ENCODE results near the gene FMN2.
A peak's percentile ranks its signal among the peaks of the same experiment; 100 is the strongest.

FMN2 gene

GRCh38 chr1:240484804-240485443 lies 393.2 kb downstream of the FMN2 start:
- Mint-ChIP-seq H3K4me3 (no peak overlapping the region), H3K4me1 (no peaks in the 10 kb centered on the region), H3K9me3 (no peaks in the 10 kb centered on the region), H3K27ac (no peak overlapping the region), H3K36me3 (no peaks in the 10 kb centered on the region)
- DNase-seq (ENCODE audit: low spot score in 2 of 2) (no peak), ATAC-seq (no peak)

GRCh38 chr1:240486611-240487010 lies 394.9 kb downstream of the FMN2 start:
- no peak overlapping the region for H3K27ac Mint-ChIP-seq
- ATAC-seq (no peak), DNase-seq (ENCODE audit: low spot score in 2 of 2) (no peak)
- no peaks in the 10 kb centered on the region for H3K36me3 Mint-ChIP-seq
- no peak overlapping the region for H3K4me3 Mint-ChIP-seq
- no peaks in the 10 kb centered on the region for H3K9me3 Mint-ChIP-seq
- no peaks in the 10 kb centered on the region for H3K4me1 Mint-ChIP-seq

GRCh38 chr1:240487493-240487892 lies 395.8 kb downstream of the FMN2 start:
- H3K9me3 Mint-ChIP-seq, result peaks cover 2% of the 10 kb centered on the region
- no peaks in the 10 kb centered on the region for H3K4me1 Mint-ChIP-seq
- no peak for ATAC-seq
- H3K36me3 Mint-ChIP-seq, result no peaks in the 10 kb centered on the region
- H3K4me3 Mint-ChIP-seq, result no peak overlapping the region
- DNase-seq (ENCODE audit: low spot score in 2 of 2), result no peak
- H3K27ac Mint-ChIP-seq, result no peak overlapping the region

GRCh38 chr1:240491156-240491555 lies 399.5 kb downstream of the FMN2 start:
- H3K9me3 Mint-ChIP-seq, result peaks cover 3% of the 10 kb centered on the region
- no peaks in the 10 kb centered on the region for H3K4me1 Mint-ChIP-seq
- H3K27ac Mint-ChIP-seq, result no peak overlapping the region
- no peaks in the 10 kb centered on the region for H3K36me3 Mint-ChIP-seq
- DNase-seq (ENCODE audit: low spot score in 2 of 2) (no peak), ATAC-seq (no peak)
- H3K4me3 Mint-ChIP-seq, result no peak overlapping the region

GRCh38 chr1:240491796-240492195 lies 400.1 kb downstream of the FMN2 start:
- ATAC-seq (no peak), DNase-seq (ENCODE audit: low spot score in 2 of 2) (no peak)
- Mint-ChIP-seq H3K9me3 (peaks cover 5% of the 10 kb centered on the region), H3K36me3 (no peaks in the 10 kb centered on the region), H3K27ac (no peak overlapping the region), H3K4me1 (no peaks in the 10 kb centered on the region), H3K4me3 (peak overlapping the region; percentile 55)

GRCh38 chr1:240492832-240493440 lies 401.3 kb downstream of the FMN2 start:
- no peaks in the 10 kb centered on the region for H3K4me1 Mint-ChIP-seq
- H3K36me3 Mint-ChIP-seq, result no peaks in the 10 kb centered on the region
- H3K4me3 Mint-ChIP-seq, result peak overlapping the region; percentile 55
- DNase-seq (ENCODE audit: low spot score in 2 of 2) (peak in 1 of 2 donors; percentile 2), ATAC-seq (peak; percentile 81)
- peaks cover 5% of the 10 kb centered on the region for H3K9me3 Mint-ChIP-seq
- H3K27ac Mint-ChIP-seq, result no peak overlapping the region

- no peak for ATAC-seq
- H3K27ac Mint-ChIP-seq, result no peak overlapping the region
- no peaks in the 10 kb centered on the region for H3K4me1 Mint-ChIP-seq
These were observed 403.9 kb downstream of the FMN2 start for GRCh38 chr1:240495601-240496000.

GRCh38 chr1:240496356-240496755 lies 404.7 kb downstream of the FMN2 start:
- Mint-ChIP-seq H3K36me3 (no peaks in the 10 kb centered on the region), H3K27ac (no peak overlapping the region), H3K9me3 (peaks cover 5% of the 10 kb centered on the region), H3K4me1 (no peaks in the 10 kb centered on the region), H3K4me3 (no peak overlapping the region)
- DNase-seq (ENCODE audit: low spot score in 2 of 2) (no peak), ATAC-seq (no peak)

More at GRCh38 chr1:240495601-240496000, 403.9 kb downstream of the FMN2 start:
- no peak for DNase-seq (ENCODE audit: low spot score in 2 of 2)
- peaks cover 5% of the 10 kb centered on the region for H3K9me3 Mint-ChIP-seq
- H3K36me3 Mint-ChIP-seq, result no peaks in the 10 kb centered on the region
- no peak overlapping the region for H3K4me3 Mint-ChIP-seq

GRCh38 chr1:240496941-240497340 lies 405.3 kb downstream of the FMN2 start:
- H3K4me1 Mint-ChIP-seq, result no peaks in the 10 kb centered on the region
- DNase-seq (ENCODE audit: low spot score in 2 of 2), result no peak
- peaks cover 3% of the 10 kb centered on the region for H3K9me3 Mint-ChIP-seq
- no peaks in the 10 kb centered on the region for H3K36me3 Mint-ChIP-seq
- no peak for ATAC-seq
- no peak overlapping the region for H3K4me3 Mint-ChIP-seq
- H3K27ac Mint-ChIP-seq, result no peak overlapping the region

- Mint-ChIP-seq H3K4me3 (no peak overlapping the region), H3K9me3 (peaks cover 3% of the 10 kb centered on the region), H3K36me3 (no peaks in the 10 kb centered on the region), H3K27ac (no peak overlapping the region), H3K4me1 (no peaks in the 10 kb centered on the region)
- DNase-seq (ENCODE audit: low spot score in 2 of 2) (no peak), ATAC-seq (no peak)
These were observed 406.2 kb downstream of the FMN2 start for GRCh38 chr1:240497908-240498307.

- peaks cover 3% of the 10 kb centered on the region for H3K9me3 Mint-ChIP-seq
- DNase-seq (ENCODE audit: low spot score in 2 of 2) (no peak), ATAC-seq (no peak)
- no peak overlapping the region for H3K4me3 Mint-ChIP-seq
- no peak overlapping the region for H3K27ac Mint-ChIP-seq
- no peaks in the 10 kb centered on the region for H3K36me3 Mint-ChIP-seq
- H3K4me1 Mint-ChIP-seq, result no peaks in the 10 kb centered on the region
These were observed 406.7 kb downstream of the FMN2 start for GRCh38 chr1:240498335-240498734.

- no peak for DNase-seq (ENCODE audit: low spot score in 2 of 2)
- no peak overlapping the region for H3K4me3 Mint-ChIP-seq
These were observed 407.3 kb downstream of the FMN2 start for GRCh38 chr1:240499012-240499411.

GRCh38 chr1:240500647-240501046 lies 409.0 kb downstream of the FMN2 start:
- no peaks in the 10 kb centered on the region for H3K36me3 Mint-ChIP-seq
- ATAC-seq, result no peak
- no peak overlapping the region for H3K27ac Mint-ChIP-seq

More at GRCh38 chr1:240499012-240499411, 407.3 kb downstream of the FMN2 start:
- Mint-ChIP-seq H3K36me3 (no peaks in the 10 kb centered on the region), H3K27ac (no peak overlapping the region), H3K4me1 (no peaks in the 10 kb centered on the region), H3K9me3 (peaks cover 3% of the 10 kb centered on the region)
- ATAC-seq, result no peak

GRCh38 chr1:240501115-240501514 lies 409.4 kb downstream of the FMN2 start:
- Mint-ChIP-seq H3K4me3 (no peak overlapping the region), H3K9me3 (peaks cover 3% of the 10 kb centered on the region), H3K4me1 (no peaks in the 10 kb centered on the region), H3K27ac (no peak overlapping the region), H3K36me3 (no peaks in the 10 kb centered on the region)
- DNase-seq (ENCODE audit: low spot score in 2 of 2) (no peak), ATAC-seq (no peak)

More at GRCh38 chr1:240500647-240501046, 409.0 kb downstream of the FMN2 start:
- Mint-ChIP-seq H3K4me3 (no peak overlapping the region), H3K9me3 (peaks cover 3% of the 10 kb centered on the region), H3K4me1 (no peaks in the 10 kb centered on the region)
- DNase-seq (ENCODE audit: low spot score in 2 of 2), result no peak

GRCh38 chr1:240503036-240503435 lies 411.4 kb downstream of the FMN2 start:
- no peaks in the 10 kb centered on the region for H3K4me1 Mint-ChIP-seq
- H3K27ac Mint-ChIP-seq, result no peak overlapping the region
- no peak for ATAC-seq
- H3K9me3 Mint-ChIP-seq, result no peaks in the 10 kb centered on the region
- DNase-seq (ENCODE audit: low spot score in 2 of 2), result no peak
- no peak overlapping the region for H3K4me3 Mint-ChIP-seq
- H3K36me3 Mint-ChIP-seq, result no peaks in the 10 kb centered on the region

GRCh38 chr1:240503558-240503957 lies 411.9 kb downstream of the FMN2 start:
- Mint-ChIP-seq H3K4me3 (no peak overlapping the region), H3K36me3 (no peaks in the 10 kb centered on the region), H3K4me1 (no peaks in the 10 kb centered on the region), H3K27ac (no peak overlapping the region), H3K9me3 (no peaks in the 10 kb centered on the region)
- no peak for DNase-seq (ENCODE audit: low spot score in 2 of 2)
- ATAC-seq, result peak; percentile 61

Measured in stimulated activated effector memory CD8-positive, alpha-beta T cell treated with anti-CD3 and anti-CD28 coated beads, Interleukin-12 subunit alpha, Interleukin-12 subunit beta, amount 100 ng/mL, for 72 hours (primary cell).